Retinal pigment epithelial cell (primary cell): ENCODE data around the gene NEK11.

Experiments used
- DNase-seq: peaks from one replicate; pipeline ENCODE4 v3.0.0-alpha.2; 2010; ENCODE audit warnings: low read depth
- H3K4me3 ChIP-seq: 2 replicates; pipeline ENCODE4 v1.5.1; 2011; ENCODE audit warnings: mild to moderate bottlenecking, low read length, control low read depth, moderate library complexity
- CTCF ChIP-seq: conservative IDR thresholded peaks from 2 replicates; pipeline ENCODE4 v1.5.1; 2011; ENCODE audit warnings: low read depth, low read length, control low read depth, inconsistent platforms

NEK11 gene

GRCh38 chr3:131381445-131382291 is 355.0 kb downstream of the NEK11 start, which contains the start of gene NUDT16:
Gene NUDT16, plus strand, starts transcription at chr3:131381774. Its CDS starts 31 bp downstream, at chr3:131381805.
- no peak for TF ChIP-seq CTCF
- peak within 1 kb of the TSS; percentile 85 for H3K4me3 ChIP-seq
- peak; percentile 97 for DNase-seq

GRCh38 chr3:131386429-131387165 is 359.9 kb downstream of the NEK11 start:
- TF ChIP-seq CTCF = no peak
- DNase-seq = no peak
- no peak overlapping the region for H3K4me3 ChIP-seq

GRCh38 chr3:131387796-131388489 is 361.3 kb downstream of the NEK11 start:
- no peak for DNase-seq
- no peak for TF ChIP-seq CTCF
- H3K4me3 ChIP-seq = no peak overlapping the region

GRCh38 chr3:131388490-131388799 is 361.8 kb downstream of the NEK11 start:
- H3K4me3 ChIP-seq = no peak overlapping the region
- no peak for DNase-seq
- TF ChIP-seq CTCF = no peak

- TF ChIP-seq CTCF = no peak
- no peak overlapping the region for H3K4me3 ChIP-seq
- no peak for DNase-seq
Observed at GRCh38 chr3:131390331-131390730, 363.7 kb downstream of the NEK11 start.

GRCh38 chr3:131393051-131393450 is 366.4 kb downstream of the NEK11 start:
- no peak for TF ChIP-seq CTCF
- H3K4me3 ChIP-seq = no peak overlapping the region
- DNase-seq = no peak
